Sigmoid colon (tissue), 7 donors: ENCODE measurements around the gene SHPK. TPM values are rescaled to one million over a fixed set of nuclear protein-coding genes. Genes with fewer than 3 reads are reported as not detected.

Source experiments
- DNase-seq: peaks from one replicate; pipeline ENCODE4 v3.0.0-alpha.2; 2019
- H3K27ac ChIP-seq, 4 donors: fragments of 200-600 bp; sonication (generic); one replicate each; pipeline ENCODE4 v1.5.1; 2016 to 2019; ENCODE audit warnings: mild to moderate bottlenecking in 1 of 4
- H3K27me3 ChIP-seq, 3 donors: fragments of 200-600 bp; sonication (generic); one replicate each; pipeline ENCODE4 v1.5.1; 2019; ENCODE audit warnings: mild to moderate bottlenecking in 1 of 3
- H3K36me3 ChIP-seq, 4 donors: fragments of 200-600 bp; sonication (generic); one replicate each; pipeline ENCODE4 v1.5.1; 2016 to 2019
- H3K4me1 ChIP-seq, 4 donors: fragments of 200-600 bp; sonication (generic); one replicate each; pipeline ENCODE4 v1.5.1; 2017 to 2019
- H3K4me3 ChIP-seq, 4 donors: fragments of 200-600 bp; sonication (generic); one replicate each; pipeline ENCODE4 v1.5.1; 2017 to 2019; ENCODE audit warnings: mild to moderate bottlenecking in 2 of 4, moderate library complexity in 1 of 4
- H3K9me3 ChIP-seq, 4 donors: fragments of 200-600 bp in 3 of 4; sonication (generic) in 3 of 4; one replicate each; pipeline versions ENCODE4 v1.5.1 to v1.6.1; 2013 to 2019
- CTCF ChIP-seq, 4 experiments: fragments of 450-650 bp in 3 of 4; fragments of 200-600 bp in 1 of 4; IDR thresholded peaks; one replicate each; pipeline ENCODE4 v1.5.1; 2016 to 2019; ENCODE audit warnings: antibody characterized with exemption in 4 of 4, mild to moderate bottlenecking in 3 of 4, moderate library complexity in 2 of 4
- EP300 ChIP-seq, 4 donors: sonication (generic); formaldehyde crosslinking; IDR thresholded peaks; one replicate each; pipeline ENCODE4 v1.6.1; 2017; ENCODE audit warnings: antibody characterized with exemption in 4 of 4
- POLR2A ChIP-seq, 2 donors: fragments of 450-650 bp; IDR thresholded peaks; one replicate each; pipeline ENCODE4 v1.6.1; 2016; ENCODE audit warnings: antibody characterized with exemption in 2 of 2, mild to moderate bottlenecking in 2 of 2, moderate library complexity in 2 of 2
- POLR2AphosphoS5 ChIP-seq, 4 donors: sonication (generic); formaldehyde crosslinking; IDR thresholded peaks; one replicate each; pipeline ENCODE4 v1.6.1; 2017; ENCODE audit warnings: antibody characterized with exemption in 4 of 4
- WGBS, 2 donors: extraction: QIAGEN DNeasy Blood & Tissue Kit; methylation state at CpG; one replicate each; pipeline ENCODE4 v1.1.7; 2013; 5-methylcytosine and 5-hydroxymethylcytosine counted together
- intact Hi-C: fragments of 100-400 bp; cut with DNase I; formaldehyde crosslinking; loops from one replicate; pipeline ENCODE4 v1.15.1; 2023
- polyA plus RNA-seq, 3 donors: library from polyadenylated mRNA; stranded (reverse); fragments of 200-250 nt; gene quantifications; one replicate each; pipeline ENCODE4 v1.2.3, GENCODE V29; 2013
- total RNA-seq, 4 donors: library from RNA; depleted of rRNA; stranded (reverse); fragments of >200 nt; gene quantifications; one replicate each; pipeline ENCODE4 v1.1.0, GENCODE V29; 2016
- donor health status: healthy with polysubstance abuse.
- donor health status: Bipolar disorder and iron deficiency.
- donor health status: healthy.

SHPK gene
- total and polyA plus RNA-seq, 7 donors, result 5.8 to 12.7 (median 7.8) TPM

- no peaks in the 10 kb centered on the region for H3K36me3 ChIP-seq
- H3K27ac ChIP-seq, result no peak overlapping the region
- H3K27me3 ChIP-seq, result no peaks in the 10 kb centered on the region
- DNase-seq, result no peak
- WGBS, 2 donors, result 84 to 90% methylated on average over 11 of the region's 11 CpGs
- H3K4me3 ChIP-seq, result no peak overlapping the region
- H3K9me3 ChIP-seq, result no peaks in the 10 kb centered on the region
- no peak for TF ChIP-seq POLR2A (IDR thresholded peaks at IDR 0.05)
- no peak for TF ChIP-seq CTCF (IDR thresholded peaks at IDR 0.05)
- no peak for TF ChIP-seq EP300 (IDR thresholded peaks at IDR 0.05)
- no peak for TF ChIP-seq POLR2AphosphoS5 (IDR thresholded peaks at IDR 0.05)
- H3K4me1 ChIP-seq, result peaks cover 0 to 31% (median 27%) of the 10 kb centered on the region in 4 donors
- intact Hi-C loops, result no loop called here
Observed at GRCh38 chr17:3655766-3656165, 19.7 kb upstream of the SHPK start.

DNA sequence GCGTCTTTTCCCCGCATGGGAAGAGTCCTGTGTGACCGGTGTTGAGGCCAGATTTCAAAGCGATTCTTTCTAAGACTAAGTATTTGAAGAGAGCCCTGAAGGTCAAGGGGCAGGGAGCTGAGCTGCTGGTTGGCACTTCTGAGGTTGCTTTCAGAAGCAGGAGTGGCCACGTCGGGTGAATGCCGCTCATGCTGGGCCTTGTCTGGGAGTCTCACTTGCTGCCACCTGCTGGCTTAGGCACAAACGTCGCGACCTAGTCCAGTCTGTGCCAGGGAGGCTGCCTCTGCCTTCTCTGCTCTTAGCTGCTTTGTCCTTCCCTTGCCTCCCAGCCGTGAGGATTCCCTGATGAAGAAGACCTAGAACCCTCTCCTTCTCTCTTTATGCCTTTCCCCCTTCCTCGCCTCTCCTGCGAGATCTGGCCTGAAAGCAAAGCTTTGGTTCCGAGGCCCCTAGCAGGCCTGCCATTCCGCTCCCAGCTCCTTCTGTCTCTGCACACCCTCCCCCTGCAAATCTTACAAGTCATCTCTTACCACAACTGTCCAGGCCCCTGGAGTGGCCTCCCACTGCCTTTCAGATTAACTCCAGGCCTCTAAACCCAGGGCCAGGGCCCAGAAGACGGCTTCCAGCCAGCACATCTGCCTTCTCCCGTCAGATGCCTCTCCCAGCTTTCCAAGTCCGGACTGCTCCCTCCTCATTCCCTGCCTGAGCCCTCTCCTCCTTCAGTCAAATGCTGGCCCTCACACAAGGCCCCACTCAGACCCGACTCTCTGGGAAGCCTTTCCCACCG lies 11.9 kb upstream of the SHPK start:
- H3K27me3 ChIP-seq, result no peaks in the 10 kb centered on the region
- no peak for DNase-seq
- intact Hi-C loops, result no loop called here
- TF ChIP-seq CTCF (IDR thresholded peaks at IDR 0.05) (peak in 1 of 4 experiments; percentile 25), POLR2AphosphoS5 (IDR thresholded peaks at IDR 0.05) (no peak)
- no peaks in the 10 kb centered on the region for H3K4me1 ChIP-seq
- 62 to 71% methylated on average over 20 of the region's 20 CpGs for WGBS, 2 donors
- no peak overlapping the region for H3K27ac ChIP-seq
- no peaks in the 10 kb centered on the region for H3K9me3 ChIP-seq
- peaks cover 0 to 40% (median 3%) of the 10 kb centered on the region in 4 donors for H3K36me3 ChIP-seq
- no peak overlapping the region for H3K4me3 ChIP-seq

DNA sequence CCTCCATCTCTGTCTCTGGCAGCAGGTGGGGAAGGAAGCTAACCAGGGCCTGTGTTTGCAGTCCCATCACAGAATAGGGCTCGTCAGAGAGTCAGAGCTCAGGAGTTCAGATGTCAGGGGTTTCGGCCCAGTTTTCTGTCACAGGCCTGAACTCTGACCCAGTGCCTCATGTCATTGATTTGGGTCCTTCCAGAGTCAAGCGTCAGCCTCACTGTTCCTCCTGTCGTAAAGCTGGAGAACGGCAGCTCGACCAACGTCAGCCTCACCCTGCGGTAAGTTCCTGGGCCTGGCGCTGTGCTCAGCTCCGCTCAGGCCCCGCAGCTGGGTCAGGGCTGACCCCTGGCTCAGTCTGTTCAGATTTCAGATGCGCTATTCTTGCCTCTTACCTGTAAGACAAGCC lies 11.2 kb upstream of the SHPK start:
- Histone ChIP-seq H3K27me3 (no peaks in the 10 kb centered on the region), H3K36me3 (peaks cover 0 to 44% (median 3%) of the 10 kb centered on the region in 4 donors), H3K9me3 (no peaks in the 10 kb centered on the region), H3K27ac (no peak overlapping the region), H3K4me3 (no peak overlapping the region), H3K4me1 (no peaks in the 10 kb centered on the region)
- intact Hi-C loops, result no loop called here
- WGBS, 2 donors, result 76 to 85% methylated on average over 12 of the region's 12 CpGs
- TF ChIP-seq EP300 (IDR thresholded peaks at IDR 0.05) (no peak), CTCF (IDR thresholded peaks at IDR 0.05) (no peak), POLR2A (IDR thresholded peaks at IDR 0.05) (no peak), POLR2AphosphoS5 (IDR thresholded peaks at IDR 0.05) (no peak)
- DNase-seq, result no peak

DNA sequence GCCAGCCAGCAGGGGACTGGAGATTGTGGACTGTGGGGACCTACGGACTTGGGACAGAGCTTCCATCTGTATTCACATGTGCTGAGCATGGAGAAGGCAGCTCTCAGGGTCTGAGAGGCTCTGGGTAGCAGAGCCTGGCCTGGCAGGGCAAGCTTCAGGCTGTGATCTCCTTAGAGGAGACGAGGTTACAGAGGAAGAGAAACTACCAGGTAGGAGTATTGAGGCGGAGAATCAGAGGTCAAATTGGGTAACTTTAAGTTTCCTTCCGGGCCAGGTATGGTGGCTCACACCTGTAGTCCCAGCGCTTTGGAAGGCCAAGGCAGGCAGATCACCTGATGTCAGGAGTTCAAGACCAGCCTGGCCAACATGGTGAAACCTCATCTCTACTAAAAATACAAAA lies 9.3 kb upstream of the SHPK start:
- Histone ChIP-seq H3K4me3 (no peak overlapping the region), H3K9me3 (no peaks in the 10 kb centered on the region), H3K27me3 (no peaks in the 10 kb centered on the region), H3K36me3 (peaks cover 0 to 49% (median 3%) of the 10 kb centered on the region in 4 donors), H3K4me1 (no peaks in the 10 kb centered on the region), H3K27ac (no peak overlapping the region)
- 56 to 79% methylated on average over 5 of the region's 5 CpGs for WGBS, 2 donors
- DNase-seq, result no peak
- TF ChIP-seq EP300 (IDR thresholded peaks at IDR 0.05) (no peak), POLR2A (IDR thresholded peaks at IDR 0.05) (no peak), POLR2AphosphoS5 (IDR thresholded peaks at IDR 0.05) (no peak), CTCF (IDR thresholded peaks at IDR 0.05) (no peak)
- intact Hi-C loops, result no loop called here
